ENCODE measurements around the gene USP33.
A peak's percentile ranks its signal among the peaks of the same experiment; 100 is the strongest.
"Not testable (repeated sequence)": the region's sequence is repeated elsewhere in the genome, so short reads cannot be mapped to it uniquely, and the experiment has no call there.

The USP33 gene

GRCh38 chr1:77757603-77758002 lies 2.0 kb downstream of the USP33 start:
- no peaks in the 10 kb centered on the region for H3K9me2 ChIP-seq (ENCODE audit: low read depth, low read length)
- H3F3A ChIP-seq (ENCODE audit: insufficient read depth, low read length), result no peaks in the 10 kb centered on the region
- no peak overlapping the region for H2AFZ ChIP-seq (ENCODE audit: low read length)
- no peaks in the 10 kb centered on the region for H3K9me3 ChIP-seq (ENCODE audit: low read length)
- peak overlapping the region; percentile 26; the same call in 1 of the 2 replicates for H3K9ac ChIP-seq (ENCODE audit: low read length)
- peaks cover 39% of the 10 kb centered on the region for H3K4me1 ChIP-seq (ENCODE audit: insufficient read depth, low read length, severe bottlenecking)
- H3K27me3 ChIP-seq (ENCODE audit: insufficient read depth, low read length), result no peaks in the 10 kb centered on the region
- H3K36me3 ChIP-seq (ENCODE audit: insufficient read depth, low read length), result no peaks in the 10 kb centered on the region
- peak overlapping the region; percentile 77 for H3K4me3 ChIP-seq (ENCODE audit: low read depth, low read length, poor library complexity, severe bottlenecking)
- TF ChIP-seq EZH2 (IDR thresholded peaks at IDR 0.05; ENCODE audit: borderline replicate concordance, low read length) (no peak), CTCF (IDR thresholded peaks at IDR 0.05; ENCODE audit: low read length) (no peak)
- no peak overlapping the region for H3K27ac ChIP-seq (ENCODE audit: low read depth, low read length, poor library complexity, severe bottlenecking)
- no peaks in the 10 kb centered on the region for H4K20me1 ChIP-seq (ENCODE audit: insufficient read depth, low read length)
- peaks cover 64% of the 10 kb centered on the region for H3K79me2 ChIP-seq (ENCODE audit: insufficient read depth, low read length)
- H3K4me2 ChIP-seq (ENCODE audit: low read length), result peak overlapping the region; percentile 91

- Histone ChIP-seq H3K36me3 (ENCODE audit: insufficient read depth, low read length) (no peaks in the 10 kb centered on the region), H3F3A (ENCODE audit: insufficient read depth, low read length) (no peaks in the 10 kb centered on the region), H3K4me3 (ENCODE audit: low read depth, low read length, poor library complexity, severe bottlenecking) (peak overlapping the region; percentile 77), H3K9ac (ENCODE audit: low read length) (peak overlapping the region; percentile 26; the same call in 1 of the 2 replicates), H3K9me3 (ENCODE audit: low read length) (no peaks in the 10 kb centered on the region), H3K4me2 (ENCODE audit: low read length) (peak overlapping the region; percentile 91), H3K79me2 (ENCODE audit: insufficient read depth, low read length) (peaks cover 69% of the 10 kb centered on the region), H3K27me3 (ENCODE audit: insufficient read depth, low read length) (no peaks in the 10 kb centered on the region), H3K9me2 (ENCODE audit: low read depth, low read length) (no peaks in the 10 kb centered on the region), H3K4me1 (ENCODE audit: insufficient read depth, low read length, severe bottlenecking) (peaks cover 39% of the 10 kb centered on the region), H2AFZ (ENCODE audit: low read length) (no peak overlapping the region), H4K20me1 (ENCODE audit: insufficient read depth, low read length) (no peaks in the 10 kb centered on the region), H3K27ac (ENCODE audit: low read depth, low read length, poor library complexity, severe bottlenecking) (no peak overlapping the region)
- TF ChIP-seq CTCF (IDR thresholded peaks at IDR 0.05; ENCODE audit: low read length) (no peak), EZH2 (IDR thresholded peaks at IDR 0.05; ENCODE audit: borderline replicate concordance, low read length) (no peak)
Observed at GRCh38 chr1:77757066-77757584, 2.5 kb downstream of the USP33 start.

GRCh38 chr1:77756052-77756754 lies 3.4 kb downstream of the USP33 start:
- Histone ChIP-seq H3K36me3 (ENCODE audit: insufficient read depth, low read length) (no peaks in the 10 kb centered on the region), H3F3A (ENCODE audit: insufficient read depth, low read length) (no peaks in the 10 kb centered on the region), H3K9ac (ENCODE audit: low read length) (no peak overlapping the region), H2AFZ (ENCODE audit: low read length) (no peak overlapping the region), H4K20me1 (ENCODE audit: insufficient read depth, low read length) (no peaks in the 10 kb centered on the region), H3K27me3 (ENCODE audit: insufficient read depth, low read length) (no peaks in the 10 kb centered on the region), H3K4me1 (ENCODE audit: insufficient read depth, low read length, severe bottlenecking) (peaks cover 39% of the 10 kb centered on the region), H3K4me2 (ENCODE audit: low read length) (peak overlapping the region; percentile 91; the same call in 1 of the 2 replicates), H3K27ac (ENCODE audit: low read depth, low read length, poor library complexity, severe bottlenecking) (peak overlapping the region; percentile 4), H3K79me2 (ENCODE audit: insufficient read depth, low read length) (peaks cover 73% of the 10 kb centered on the region), H3K9me3 (ENCODE audit: low read length) (no peaks in the 10 kb centered on the region), H3K4me3 (ENCODE audit: low read depth, low read length, poor library complexity, severe bottlenecking) (no peak overlapping the region), H3K9me2 (ENCODE audit: low read depth, low read length) (no peaks in the 10 kb centered on the region)
- TF ChIP-seq EZH2 (IDR thresholded peaks at IDR 0.05; ENCODE audit: borderline replicate concordance, low read length), result no peak

GRCh38 chr1:77749489-77749888 lies 10.2 kb downstream of the USP33 start:
- H3K79me2 ChIP-seq (ENCODE audit: insufficient read depth, low read length), result peaks cover 70% of the 10 kb centered on the region
- not testable (repeated sequence) for H3K4me1 ChIP-seq (ENCODE audit: insufficient read depth, low read length, severe bottlenecking); H3K9ac ChIP-seq (ENCODE audit: low read length); H3F3A ChIP-seq (ENCODE audit: insufficient read depth, low read length); H2AFZ ChIP-seq (ENCODE audit: low read length); H3K4me3 ChIP-seq (ENCODE audit: low read depth, low read length, poor library complexity, severe bottlenecking); H3K4me2 ChIP-seq (ENCODE audit: low read length); H3K9me3 ChIP-seq (ENCODE audit: low read length); H3K27ac ChIP-seq (ENCODE audit: low read depth, low read length, poor library complexity, severe bottlenecking); H3K27me3 ChIP-seq (ENCODE audit: insufficient read depth, low read length); H4K20me1 ChIP-seq (ENCODE audit: insufficient read depth, low read length); H3K9me2 ChIP-seq (ENCODE audit: low read depth, low read length); H3K36me3 ChIP-seq (ENCODE audit: insufficient read depth, low read length)

All from OCI-LY1 (cell line).